ENCODE measurements around the gene KIFAP3.
"Not testable (repeated sequence)": the region's sequence is repeated elsewhere in the genome, so short reads cannot be mapped to it uniquely, and the experiment has no call there.

Gene KIFAP3

GRCh38 chr1:170067253-170067819 is 7.2 kb downstream of the KIFAP3 start:
- Histone ChIP-seq H4K20me1 (ENCODE audit: insufficient read depth) (no peaks in the 10 kb centered on the region), H3K79me2 (ENCODE audit: insufficient read depth, low read depth) (no peaks in the 10 kb centered on the region), H3K27ac (no peak overlapping the region), H3K4me2 (peak overlapping the region; percentile 73), H3K4me1 (ENCODE audit: low read depth, poor library complexity, severe bottlenecking) (peaks cover 33% of the 10 kb centered on the region), H3K9ac (no peak overlapping the region), H2AFZ (ENCODE audit: low read depth) (no peak overlapping the region), H3K27me3 (ENCODE audit: insufficient read depth, low read depth) (no peaks in the 10 kb centered on the region), H3K4me3 (IDR thresholded peaks at IDR 0.05; ENCODE audit: insufficient read depth, low read depth, low read length) (no peak overlapping the region), H3K36me3 (ENCODE audit: insufficient read depth) (no peaks in the 10 kb centered on the region)
- TF ChIP-seq, protein P1, sequence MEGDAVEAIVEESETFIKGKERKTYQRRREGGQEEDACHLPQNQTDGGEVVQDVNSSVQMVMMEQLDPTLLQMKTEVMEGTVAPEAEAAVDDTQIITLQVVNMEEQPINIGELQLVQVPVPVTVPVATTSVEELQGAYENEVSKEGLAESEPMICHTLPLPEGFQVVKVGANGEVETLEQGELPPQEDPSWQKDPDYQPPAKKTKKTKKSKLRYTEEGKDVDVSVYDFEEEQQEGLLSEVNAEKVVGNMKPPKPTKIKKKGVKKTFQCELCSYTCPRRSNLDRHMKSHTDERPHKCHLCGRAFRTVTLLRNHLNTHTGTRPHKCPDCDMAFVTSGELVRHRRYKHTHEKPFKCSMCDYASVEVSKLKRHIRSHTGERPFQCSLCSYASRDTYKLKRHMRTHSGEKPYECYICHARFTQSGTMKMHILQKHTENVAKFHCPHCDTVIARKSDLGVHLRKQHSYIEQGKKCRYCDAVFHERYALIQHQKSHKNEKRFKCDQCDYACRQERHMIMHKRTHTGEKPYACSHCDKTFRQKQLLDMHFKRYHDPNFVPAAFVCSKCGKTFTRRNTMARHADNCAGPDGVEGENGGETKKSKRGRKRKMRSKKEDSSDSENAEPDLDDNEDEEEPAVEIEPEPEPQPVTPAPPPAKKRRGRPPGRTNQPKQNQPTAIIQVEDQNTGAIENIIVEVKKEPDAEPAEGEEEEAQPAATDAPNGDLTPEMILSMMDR (conservative IDR thresholded peaks at IDR 0.05; ENCODE audit: low read depth, low read length): no peak

DNA sequence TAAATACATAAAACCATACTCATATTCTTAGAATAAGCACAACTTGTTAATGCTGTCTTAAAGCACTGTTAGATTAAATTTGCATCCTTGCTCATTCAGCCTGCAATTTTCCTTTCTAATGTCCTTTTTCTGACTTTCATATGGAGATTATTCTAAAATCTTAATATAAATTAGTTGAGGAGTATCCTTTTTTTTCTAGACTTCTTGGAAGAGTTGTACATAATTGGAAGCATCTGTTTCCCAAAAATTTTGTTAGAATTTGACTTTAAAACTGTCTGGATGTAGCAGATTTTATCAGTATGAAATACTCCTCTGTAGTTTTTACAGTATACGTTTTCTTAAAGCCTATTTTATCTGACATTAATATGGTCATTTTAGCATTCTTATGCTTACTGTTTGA is 9.7 kb downstream of the KIFAP3 start:
- Histone ChIP-seq H2AFZ (ENCODE audit: low read depth) (no peak overlapping the region), H3K27me3 (ENCODE audit: insufficient read depth, low read depth) (no peaks in the 10 kb centered on the region), H4K20me1 (ENCODE audit: insufficient read depth) (no peaks in the 10 kb centered on the region), H3K36me3 (ENCODE audit: insufficient read depth) (no peaks in the 10 kb centered on the region), H3K27ac (no peak overlapping the region), H3K79me2 (ENCODE audit: insufficient read depth, low read depth) (no peaks in the 10 kb centered on the region), H3K9ac (no peak overlapping the region), H3K4me3 (IDR thresholded peaks at IDR 0.05; ENCODE audit: insufficient read depth, low read depth, low read length) (no peak overlapping the region), H3K4me1 (ENCODE audit: low read depth, poor library complexity, severe bottlenecking) (peaks cover 32% of the 10 kb centered on the region), H3K4me2 (no peak overlapping the region)
- TF ChIP-seq, protein P1 (conservative IDR thresholded peaks at IDR 0.05; ENCODE audit: low read depth, low read length): no peak

GRCh38 chr1:170063109-170063826 is 11.2 kb downstream of the KIFAP3 start:
- Histone ChIP-seq H3K9ac (no peak overlapping the region), H3K4me3 (IDR thresholded peaks at IDR 0.05; ENCODE audit: insufficient read depth, low read depth, low read length) (no peak overlapping the region), H3K27me3 (ENCODE audit: insufficient read depth, low read depth) (no peaks in the 10 kb centered on the region), H3K4me2 (no peak overlapping the region), H3K79me2 (ENCODE audit: insufficient read depth, low read depth) (no peaks in the 10 kb centered on the region), H4K20me1 (ENCODE audit: insufficient read depth) (no peaks in the 10 kb centered on the region), H2AFZ (ENCODE audit: low read depth) (no peak overlapping the region), H3K36me3 (ENCODE audit: insufficient read depth) (no peaks in the 10 kb centered on the region), H3K27ac (no peak overlapping the region), H3K4me1 (ENCODE audit: low read depth, poor library complexity, severe bottlenecking) (peaks cover 18% of the 10 kb centered on the region)
- TF ChIP-seq, protein P1 (conservative IDR thresholded peaks at IDR 0.05; ENCODE audit: low read depth, low read length): no peak

- not testable (repeated sequence) for H4K20me1 ChIP-seq (ENCODE audit: insufficient read depth); H3K79me2 ChIP-seq (ENCODE audit: insufficient read depth, low read depth); H3K4me2 ChIP-seq; H3K9ac ChIP-seq; H3K4me1 ChIP-seq (ENCODE audit: low read depth, poor library complexity, severe bottlenecking); H3K4me3 ChIP-seq (IDR thresholded peaks at IDR 0.05; ENCODE audit: insufficient read depth, low read depth, low read length); H2AFZ ChIP-seq (ENCODE audit: low read depth); H3K27me3 ChIP-seq (ENCODE audit: insufficient read depth, low read depth); H3K36me3 ChIP-seq (ENCODE audit: insufficient read depth); H3K27ac ChIP-seq
Measured at GRCh38 chr1:170061676-170062075, 12.8 kb downstream of the KIFAP3 start.

DNA sequence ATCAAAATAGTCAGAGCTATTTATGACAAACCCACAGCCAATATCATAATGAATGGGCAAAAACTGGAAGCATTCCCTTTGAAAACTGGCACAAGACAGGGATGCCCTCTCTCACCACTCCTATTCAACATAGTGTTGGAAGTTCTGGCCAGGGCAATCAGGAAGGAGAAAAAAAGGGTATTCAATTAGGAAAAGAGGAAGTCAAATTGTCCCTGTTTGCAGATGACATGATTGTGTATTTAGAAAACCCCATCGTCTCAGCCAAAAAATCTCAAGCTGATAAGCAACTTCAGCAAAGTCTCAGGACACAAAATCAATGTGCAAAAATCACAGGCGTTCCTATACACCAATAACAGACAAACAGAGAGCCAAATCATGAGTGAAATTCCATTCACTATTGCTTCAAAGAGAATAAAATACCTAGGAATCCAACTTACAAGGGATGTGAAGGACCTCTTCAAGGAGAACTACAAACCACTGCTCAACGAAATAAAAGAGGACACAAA is 14.4 kb downstream of the KIFAP3 start:
- not testable (repeated sequence) for H3K4me1 ChIP-seq (ENCODE audit: low read depth, poor library complexity, severe bottlenecking); H3K36me3 ChIP-seq (ENCODE audit: insufficient read depth); H4K20me1 ChIP-seq (ENCODE audit: insufficient read depth); H3K27ac ChIP-seq; H3K79me2 ChIP-seq (ENCODE audit: insufficient read depth, low read depth); H3K4me3 ChIP-seq (IDR thresholded peaks at IDR 0.05; ENCODE audit: insufficient read depth, low read depth, low read length); H3K9ac ChIP-seq; H3K4me2 ChIP-seq; H3K27me3 ChIP-seq (ENCODE audit: insufficient read depth, low read depth); H2AFZ ChIP-seq (ENCODE audit: low read depth)
